ENCODE measurements around the gene POLA2.

The POLA2 gene

GRCh38 chr11:65340226-65340625 is 78.5 kb downstream of the POLA2 start:
- Histone ChIP-seq H3K27ac (ENCODE audit: low read depth, low read length) (no peak overlapping the region), H3K36me3 (ENCODE audit: control insufficient read depth, insufficient read depth, low read length) (peaks cover 38% of the 10 kb centered on the region), H3K9ac (ENCODE audit: low read length) (no peak overlapping the region), H3K4me3 (ENCODE audit: low read length) (no peak overlapping the region), H3K27me3 (ENCODE audit: control insufficient read depth, insufficient read depth, low read length) (no peaks in the 10 kb centered on the region), H3K4me1 (ENCODE audit: control insufficient read depth, insufficient read depth, low read length) (no peaks in the 10 kb centered on the region)

- Histone ChIP-seq H3K27ac (ENCODE audit: low read depth, low read length) (no peak overlapping the region), H3K27me3 (ENCODE audit: control insufficient read depth, insufficient read depth, low read length) (no peaks in the 10 kb centered on the region), H3K4me3 (ENCODE audit: low read length) (no peak overlapping the region), H3K4me1 (ENCODE audit: control insufficient read depth, insufficient read depth, low read length) (no peaks in the 10 kb centered on the region), H3K9ac (ENCODE audit: low read length) (no peak overlapping the region), H3K36me3 (ENCODE audit: control insufficient read depth, insufficient read depth, low read length) (peaks cover 54% of the 10 kb centered on the region)
These were observed 80.1 kb downstream of the POLA2 start for GRCh38 chr11:65341856-65342255.

Measured in rectal smooth muscle tissue (tissue), 1 donor.